Hematopoietic multipotent progenitor cell treated with erythropoietin and hydrocortisone succinate and interleukin-3 and kit ligand, for 4 days (in vitro differentiated cells): ENCODE data around the gene KITLG.
"Not testable (repeated sequence)": the region's sequence is repeated elsewhere in the genome, so short reads cannot be mapped to it uniquely, and the experiment has no call there.

Source experiments
- DNase-seq: peaks from one replicate; pipeline ENCODE4 v3.0.0-alpha.2; 2015

The KITLG gene

GRCh38 chr12:88472775-88473174, 107.5 kb downstream of the KITLG start:
- no peak for DNase-seq

DNA sequence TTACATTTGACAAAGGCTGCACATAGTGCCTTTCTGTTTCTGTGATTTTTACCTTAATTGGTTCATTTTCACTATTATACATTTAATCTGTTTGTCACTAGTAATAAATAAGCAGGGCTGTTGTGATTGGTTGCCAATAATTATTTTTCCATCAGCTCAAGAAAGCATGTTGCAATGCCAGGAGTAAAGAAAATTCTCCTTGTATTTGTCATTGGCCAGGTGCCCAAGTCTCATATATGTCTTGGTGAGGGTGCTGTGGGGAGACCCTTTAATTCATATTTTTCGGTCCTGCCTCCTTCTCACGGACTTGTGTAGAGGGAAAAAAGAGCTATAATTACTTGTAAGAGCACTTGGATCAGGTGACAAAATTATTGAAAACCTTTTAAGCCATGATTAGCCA, 108.0 kb downstream of the KITLG start:
- no peak for DNase-seq

- DNase-seq, result no peak
These were observed 108.8 kb downstream of the KITLG start for GRCh38 chr12:88471331-88472045.

DNA sequence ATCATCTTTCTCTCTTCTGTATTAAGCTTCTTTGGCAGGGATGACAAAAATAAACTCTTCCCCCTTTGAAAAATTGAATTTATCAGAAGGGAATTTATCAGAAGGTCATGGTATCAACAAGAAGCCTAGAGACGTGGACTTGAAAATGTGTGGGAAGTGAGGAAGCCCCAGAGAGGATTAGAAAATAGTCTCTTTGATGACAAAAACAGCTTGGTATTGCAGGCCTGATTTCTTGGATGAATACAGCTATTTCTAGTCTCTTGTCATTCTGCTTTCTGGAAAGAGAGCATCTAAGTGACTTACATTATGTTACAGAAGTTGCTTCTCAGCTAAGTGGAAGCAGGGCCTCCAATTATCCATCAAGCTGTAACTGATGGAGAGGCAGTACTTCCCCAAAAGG, 111.1 kb downstream of the KITLG start:
- DNase-seq, result no peak

GRCh38 chr12:88468581-88468980, 111.7 kb downstream of the KITLG start:
- DNase-seq, result no peak

DNA sequence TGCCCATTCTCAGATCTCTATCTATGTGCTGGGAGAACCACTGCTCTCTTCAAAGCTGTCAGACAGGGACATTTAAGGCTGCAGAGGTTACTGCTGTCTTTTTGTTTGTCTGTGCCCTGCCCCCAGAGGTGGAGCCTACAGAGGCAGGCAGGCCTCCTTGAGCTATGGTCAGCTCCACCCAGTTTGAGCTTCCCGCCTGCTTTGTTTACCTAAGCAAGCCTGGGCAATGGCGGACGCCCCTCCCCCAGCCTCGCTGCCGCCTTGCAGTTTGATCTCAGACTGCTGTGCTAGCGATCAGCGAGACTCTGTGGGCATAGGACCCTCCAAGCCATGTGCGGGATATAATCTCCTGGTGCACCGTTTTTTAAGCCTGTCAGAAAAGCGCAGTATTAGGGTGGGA, 113.6 kb downstream of the KITLG start:
- DNase-seq, result not testable (repeated sequence)

DNA sequence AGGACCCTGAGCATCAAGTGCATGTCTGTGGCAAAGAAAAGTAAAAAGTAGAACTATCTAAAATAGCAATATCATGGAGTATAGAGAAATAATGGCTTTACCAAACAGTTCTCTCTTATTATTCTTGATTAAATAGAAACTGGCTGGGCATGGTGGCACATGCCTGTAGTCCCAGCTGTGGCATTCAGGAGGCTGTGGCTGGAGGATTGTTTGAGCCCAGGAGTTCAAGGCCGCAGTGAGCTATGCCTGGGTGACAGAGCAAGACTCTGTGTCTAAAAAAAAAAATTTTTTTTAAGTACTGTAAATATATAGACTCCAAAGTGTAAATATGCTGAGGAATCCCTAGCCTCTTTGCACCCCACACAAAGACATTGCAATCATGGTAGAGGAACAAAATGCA, 121.9 kb downstream of the KITLG start:
- no peak for DNase-seq

DNA sequence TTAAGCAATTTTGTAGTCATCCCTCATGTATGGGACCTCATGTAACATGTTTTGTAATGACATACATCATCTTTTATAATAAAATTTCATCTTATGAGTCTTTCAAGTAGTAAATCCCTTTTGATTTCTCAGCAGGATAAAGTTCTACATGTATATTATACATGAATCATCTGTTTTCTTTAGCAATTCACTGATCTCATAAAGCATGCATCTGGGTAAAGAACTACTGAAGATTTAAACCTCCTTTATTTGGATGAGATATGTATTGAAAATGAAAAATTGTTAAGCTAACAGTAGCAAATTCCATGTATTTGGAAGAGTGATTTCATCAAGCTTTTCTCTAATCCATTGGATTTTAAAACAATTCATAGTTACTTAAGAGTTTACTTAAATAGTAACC, 126.9 kb downstream of the KITLG start:
- DNase-seq, result no peak

DNA sequence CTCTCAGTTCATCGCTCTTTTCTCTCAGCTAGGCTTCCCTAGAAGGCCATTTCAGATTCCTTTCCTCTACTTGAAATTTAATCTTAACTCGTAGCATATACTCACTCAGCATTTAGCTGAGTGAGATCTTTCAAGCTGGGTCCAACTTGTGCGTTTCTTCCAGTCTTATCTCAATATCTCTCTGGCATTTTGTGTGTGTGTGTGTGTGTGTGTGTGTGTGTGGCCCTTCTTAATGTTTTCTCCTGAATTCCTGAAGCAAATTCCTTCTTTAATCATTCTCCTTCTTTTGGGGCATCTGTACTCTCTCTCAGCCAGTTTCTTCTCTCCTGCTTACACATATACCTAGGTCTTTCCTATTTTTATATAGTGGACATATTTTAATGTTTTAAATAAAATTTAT, 129.1 kb downstream of the KITLG start:
- no peak for DNase-seq

- DNase-seq, result no peak
These were observed 130.1 kb downstream of the KITLG start for GRCh38 chr12:88450136-88450535.

GRCh38 chr12:88448337-88448915, 131.8 kb downstream of the KITLG start:
- no peak for DNase-seq

DNA sequence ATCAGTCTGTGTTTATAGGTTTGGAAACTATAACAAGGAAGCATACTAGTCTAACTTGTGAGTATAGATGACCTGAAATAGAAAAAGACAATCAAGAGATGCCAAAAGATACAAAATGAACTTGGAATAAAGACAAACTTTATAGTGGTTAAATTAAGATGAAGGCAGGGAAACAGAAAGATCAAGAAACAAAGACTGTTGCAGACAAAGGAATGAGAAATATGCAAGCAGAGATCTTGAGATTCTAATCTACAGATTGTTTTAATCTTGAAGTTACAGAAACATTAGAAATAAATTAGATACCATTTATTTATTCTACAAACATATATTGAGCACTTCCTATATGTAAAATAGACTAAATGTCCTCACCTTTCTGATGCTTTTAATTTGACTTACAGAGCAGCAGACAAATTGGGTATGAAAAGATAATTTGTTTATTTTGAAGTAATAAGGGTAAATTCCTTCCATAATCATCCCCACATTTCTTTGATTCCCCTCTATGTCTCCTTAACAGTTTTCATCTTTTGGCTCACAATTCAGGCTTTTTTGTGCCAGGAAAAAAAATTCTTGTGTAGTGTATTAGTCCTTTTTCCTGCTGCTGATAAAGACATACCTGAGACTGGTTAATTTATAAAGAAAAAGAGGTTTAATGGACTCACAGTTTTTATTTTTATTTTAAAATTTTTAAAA, 134.4 kb downstream of the KITLG start:
- DNase-seq, result no peak

- DNase-seq, result no peak
These were observed 135.8 kb downstream of the KITLG start for GRCh38 chr12:88444481-88444880.
